ENCODE data around the gene OS9.

GRCh38 chr12:57741413-57741789 lies 47.5 kb downstream of the OS9 start:
- TF ChIP-seq HOXD13 (CRISPR knock-in tag; IDR thresholded peaks at IDR 0.05; ENCODE audit: borderline replicate concordance): no peak
- no peak for TF ChIP-seq PATZ1 (tag by site-specific recombination; IDR thresholded peaks at IDR 0.05)
- TF ChIP-seq, protein P1, sequence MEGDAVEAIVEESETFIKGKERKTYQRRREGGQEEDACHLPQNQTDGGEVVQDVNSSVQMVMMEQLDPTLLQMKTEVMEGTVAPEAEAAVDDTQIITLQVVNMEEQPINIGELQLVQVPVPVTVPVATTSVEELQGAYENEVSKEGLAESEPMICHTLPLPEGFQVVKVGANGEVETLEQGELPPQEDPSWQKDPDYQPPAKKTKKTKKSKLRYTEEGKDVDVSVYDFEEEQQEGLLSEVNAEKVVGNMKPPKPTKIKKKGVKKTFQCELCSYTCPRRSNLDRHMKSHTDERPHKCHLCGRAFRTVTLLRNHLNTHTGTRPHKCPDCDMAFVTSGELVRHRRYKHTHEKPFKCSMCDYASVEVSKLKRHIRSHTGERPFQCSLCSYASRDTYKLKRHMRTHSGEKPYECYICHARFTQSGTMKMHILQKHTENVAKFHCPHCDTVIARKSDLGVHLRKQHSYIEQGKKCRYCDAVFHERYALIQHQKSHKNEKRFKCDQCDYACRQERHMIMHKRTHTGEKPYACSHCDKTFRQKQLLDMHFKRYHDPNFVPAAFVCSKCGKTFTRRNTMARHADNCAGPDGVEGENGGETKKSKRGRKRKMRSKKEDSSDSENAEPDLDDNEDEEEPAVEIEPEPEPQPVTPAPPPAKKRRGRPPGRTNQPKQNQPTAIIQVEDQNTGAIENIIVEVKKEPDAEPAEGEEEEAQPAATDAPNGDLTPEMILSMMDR (tag by site-specific recombination; IDR thresholded peaks at IDR 0.05): no peak
- no peak for TF ChIP-seq KLF9 (tag by site-specific recombination; IDR thresholded peaks at IDR 0.05; ENCODE audit: low read depth)
- TF ChIP-seq EGR2 (tag by site-specific recombination; IDR thresholded peaks at IDR 0.05; ENCODE audit: low read depth): no peak
- no peak for TF ChIP-seq ZNF48 (tag by site-specific recombination; IDR thresholded peaks at IDR 0.05)
- TF ChIP-seq ZNF335 (tag by site-specific recombination; conservative IDR thresholded peaks at IDR 0.05): no peak; the same call in 1 of the 2 replicates
- no peak for TF ChIP-seq ATF2 (tag by site-specific recombination; IDR thresholded peaks at IDR 0.05; ENCODE audit: low read depth)

Data from HEK293 (cell line).